GM23338 (cell line): ENCODE results near the gene TARS2. TPM values are rescaled to one million over a fixed set of nuclear protein-coding genes. Genes with fewer than 3 reads are reported as not detected.

Experiments used
- ATAC-seq: fragments of 200-7000 bp; cut with Tn5 transposase; 3 replicates; pipeline ENCODE4 v1.9.1; 2020
- DNase-seq: peaks from one replicate; pipeline ENCODE4 v3.0.0-alpha.2; 2015; ENCODE audit warnings: low spot score
- H2AFZ ChIP-seq: fragments of 200-600 bp; sonication (generic); 2 replicates; pipeline ENCODE4 v1.8.0; 2016; ENCODE audit warnings: antibody characterized with exemption, mild to moderate bottlenecking, moderate library complexity
- H3F3A ChIP-seq: fragments of 200-600 bp; sonication (generic); replicated peaks from 2 replicates; pipeline ENCODE4 v1.8.0; 2017; ENCODE audit warnings: antibody characterized with exemption, mixed run types, low read depth
- H3K27ac ChIP-seq: fragments of 200-600 bp; sonication (generic); 2 replicates; pipeline ENCODE4 v1.6.1; 2016; ENCODE audit warnings: low read depth
- H3K27me3 ChIP-seq: fragments of 200-600 bp; sonication (generic); 2 replicates; pipeline ENCODE4 v1.8.0; 2016; ENCODE audit warnings: mild to moderate bottlenecking, mixed run types, moderate library complexity; ENCODE audit not compliant: insufficient read depth
- H3K36me3 ChIP-seq: fragments of 200-600 bp; sonication (generic); 2 replicates; pipeline ENCODE4 v1.8.0; 2016; ENCODE audit warnings: mild to moderate bottlenecking; ENCODE audit not compliant: insufficient read depth
- H3K4me1 ChIP-seq: fragments of 200-600 bp; sonication (generic); 2 replicates; pipeline ENCODE4 v1.8.0; 2016; ENCODE audit warnings: mild to moderate bottlenecking, moderate library complexity; ENCODE audit not compliant: insufficient read depth
- H3K4me2 ChIP-seq: fragments of 200-600 bp; sonication (generic); 2 replicates; pipeline ENCODE4 v1.7.1; 2017; ENCODE audit warnings: mixed run types
- H3K4me3 ChIP-seq: fragments of 200-600 bp; sonication (generic); 2 replicates; pipeline ENCODE4 v1.6.1; 2016; ENCODE audit warnings: mixed run types
- H3K79me2 ChIP-seq: fragments of 200-600 bp; sonication (generic); replicated peaks from 2 replicates; pipeline ENCODE4 v1.8.0; 2017; ENCODE audit warnings: mild to moderate bottlenecking; ENCODE audit not compliant: insufficient read depth
- H3K9me2 ChIP-seq: fragments of 200-600 bp; sonication (generic); 2 replicates; pipeline ENCODE4 v1.8.0; 2017; ENCODE audit not compliant: insufficient read depth
- H4K20me1 ChIP-seq: fragments of 200-600 bp; sonication (generic); replicated peaks from 2 replicates; pipeline ENCODE4 v1.8.0; 2017; ENCODE audit warnings: mild to moderate bottlenecking; ENCODE audit not compliant: insufficient read depth
- H3K27ac Mint-ChIP-seq: 2 replicates; pipeline ENCODE4 v1.8.0; 2020; ENCODE audit warnings: inconsistent platforms, mild to moderate bottlenecking, moderate library complexity, mixed read lengths
- H3K27me3 Mint-ChIP-seq: 3 replicates; pipeline ENCODE4 v1.8.0; 2022; ENCODE audit warnings: low read depth, mild to moderate bottlenecking, moderate library complexity, mixed read lengths, inconsistent platforms; ENCODE audit not compliant: insufficient read depth, poor library complexity
- H3K36me3 Mint-ChIP-seq: 3 replicates; pipeline ENCODE4 v1.8.0; 2021; ENCODE audit warnings: low read depth, mild to moderate bottlenecking, inconsistent platforms, moderate library complexity, mixed read lengths
- H3K4me1 Mint-ChIP-seq: 3 replicates; pipeline ENCODE4 v1.8.0; 2020; ENCODE audit warnings: mild to moderate bottlenecking, inconsistent platforms, mixed read lengths
- H3K4me3 Mint-ChIP-seq: 3 replicates; pipeline ENCODE4 v1.8.0; 2021; ENCODE audit warnings: moderate library complexity, mild to moderate bottlenecking, inconsistent platforms, mixed read lengths
- H3K9me3 Mint-ChIP-seq: 3 replicates; pipeline ENCODE4 v1.8.0; 2020; ENCODE audit warnings: moderate library complexity, mild to moderate bottlenecking, inconsistent platforms, mixed read lengths
- CREB1 ChIP-seq: fragments of 250-450 bp; sonication (Bioruptor Pico); IDR thresholded peaks from 2 replicates; pipeline ENCODE4 v1.5.0; 2020; ENCODE audit warnings: low read depth, mild to moderate bottlenecking, moderate library complexity
- EZH2 ChIP-seq: fragments of 200-600 bp; sonication (generic); IDR thresholded peaks from one replicate; pipeline ENCODE4 v1.8.0; 2017; ENCODE audit warnings: antibody characterized with exemption, mild to moderate bottlenecking, low read depth; ENCODE audit not compliant: unreplicated experiment
- EZH2phosphoT487 ChIP-seq: fragments of 200-600 bp; sonication (generic); IDR thresholded peaks from one replicate; pipeline ENCODE4 v1.8.1; 2018; ENCODE audit warnings: antibody characterized with exemption; ENCODE audit not compliant: unreplicated experiment
- JUNB ChIP-seq: IDR thresholded peaks from one replicate; pipeline ENCODE4 v1.6.1; 2016; ENCODE audit warnings: antibody characterized with exemption; ENCODE audit not compliant: unreplicated experiment
- NANOG ChIP-seq: IDR thresholded peaks from 2 replicates; pipeline ENCODE4 v1.6.1; 2016; ENCODE audit warnings: antibody characterized with exemption, borderline replicate concordance
- POLR2AphosphoS5 ChIP-seq: IDR thresholded peaks from 2 replicates; pipeline ENCODE4 v1.6.1; 2016; ENCODE audit warnings: antibody characterized with exemption, low read depth
- STAT1 ChIP-seq: IDR thresholded peaks from one replicate; pipeline ENCODE4 v1.6.1; 2016; ENCODE audit warnings: antibody characterized with exemption; ENCODE audit not compliant: unreplicated experiment
- ZNF114 ChIP-seq: fragments of 250-450 bp; sonication (Bioruptor Pico); IDR thresholded peaks from 2 replicates; pipeline ENCODE4 v1.5.0; 2020; ENCODE audit warnings: mild to moderate bottlenecking, moderate library complexity
- ZNF331 ChIP-seq: fragments of 250-450 bp; sonication (Bioruptor Pico); IDR thresholded peaks from 2 replicates; pipeline ENCODE4 v1.5.0; 2020; ENCODE audit warnings: low read depth, mild to moderate bottlenecking, moderate library complexity
- polyA plus RNA-seq: library from polyadenylated mRNA; unstranded; fragments of >200 nt; fragmentation: Nextera tagmentation; extraction: Ambion mirVana; gene quantifications from 2 replicates; pipeline ENCODE4 v1.2.1, GENCODE V29; 2016
- total RNA-seq: library from RNA; depleted of rRNA; stranded (reverse); fragments of >200 nt; shearing (Covaris generic); gene quantifications from 2 replicates; pipeline ENCODE4 v1.2.3, GENCODE V29; 2014
- TF ChIP-seq, protein P1 (sequence below): IDR thresholded peaks from one replicate; pipeline ENCODE4 v1.6.1; 2018; ENCODE audit warnings: antibody characterized with exemption; ENCODE audit not compliant: unreplicated experiment
- TF ChIP-seq, protein P2 (sequence below), 2 experiments: fragments of 200-600 bp in 1 of 2; sonication (generic) in 1 of 2; conservative IDR thresholded peaks; 2 replicates each; pipeline versions ENCODE4 v1.5.1 to v1.6.1; 2016 to 2017; ENCODE audit warnings: antibody characterized with exemption in 2 of 2, low read depth in 2 of 2, mild to moderate bottlenecking in 2 of 2, moderate library complexity in 1 of 2
- TF ChIP-seq, protein P3 (sequence below): fragments of 250-450 bp; sonication (Bioruptor Pico); IDR thresholded peaks from 2 replicates; pipeline ENCODE4 v1.5.0; 2020; ENCODE audit warnings: mild to moderate bottlenecking, moderate library complexity
- TF ChIP-seq, protein P4 (sequence below): IDR thresholded peaks from 2 replicates; pipeline ENCODE4 v1.6.1; 2016; ENCODE audit warnings: antibody characterized with exemption

TARS2 gene
- total and polyA plus RNA-seq, 2 experiments from 2014 or later = 19.5 to 28.4 TPM

DNA sequence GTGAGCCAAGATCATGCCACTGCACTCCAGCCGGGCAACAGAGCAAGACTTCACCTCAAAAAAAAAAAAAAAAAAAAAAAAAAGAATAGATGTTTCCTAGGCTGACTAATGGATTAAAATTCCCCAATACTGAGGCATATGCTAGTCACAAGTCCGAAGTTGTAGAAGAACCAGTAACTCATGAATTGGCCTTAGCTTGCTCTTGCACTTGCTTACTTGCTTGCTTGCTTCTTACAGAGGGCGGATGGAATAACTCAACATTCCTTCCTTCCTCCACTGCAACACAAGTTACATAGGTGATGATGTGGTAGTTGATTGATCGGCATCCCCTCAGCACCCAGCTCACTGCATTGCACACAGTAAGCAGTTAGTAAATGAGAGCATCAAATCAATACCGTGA is 2.8 kb upstream of the TARS2 start:
- H3K27ac ChIP-seq = no peak overlapping the region
- H3K9me3 Mint-ChIP-seq = no peaks in the 10 kb centered on the region
- peak overlapping the region; percentile 95; the same call in 1 of the 2 replicates for H2AFZ ChIP-seq
- TF ChIP-seq, protein P1, sequence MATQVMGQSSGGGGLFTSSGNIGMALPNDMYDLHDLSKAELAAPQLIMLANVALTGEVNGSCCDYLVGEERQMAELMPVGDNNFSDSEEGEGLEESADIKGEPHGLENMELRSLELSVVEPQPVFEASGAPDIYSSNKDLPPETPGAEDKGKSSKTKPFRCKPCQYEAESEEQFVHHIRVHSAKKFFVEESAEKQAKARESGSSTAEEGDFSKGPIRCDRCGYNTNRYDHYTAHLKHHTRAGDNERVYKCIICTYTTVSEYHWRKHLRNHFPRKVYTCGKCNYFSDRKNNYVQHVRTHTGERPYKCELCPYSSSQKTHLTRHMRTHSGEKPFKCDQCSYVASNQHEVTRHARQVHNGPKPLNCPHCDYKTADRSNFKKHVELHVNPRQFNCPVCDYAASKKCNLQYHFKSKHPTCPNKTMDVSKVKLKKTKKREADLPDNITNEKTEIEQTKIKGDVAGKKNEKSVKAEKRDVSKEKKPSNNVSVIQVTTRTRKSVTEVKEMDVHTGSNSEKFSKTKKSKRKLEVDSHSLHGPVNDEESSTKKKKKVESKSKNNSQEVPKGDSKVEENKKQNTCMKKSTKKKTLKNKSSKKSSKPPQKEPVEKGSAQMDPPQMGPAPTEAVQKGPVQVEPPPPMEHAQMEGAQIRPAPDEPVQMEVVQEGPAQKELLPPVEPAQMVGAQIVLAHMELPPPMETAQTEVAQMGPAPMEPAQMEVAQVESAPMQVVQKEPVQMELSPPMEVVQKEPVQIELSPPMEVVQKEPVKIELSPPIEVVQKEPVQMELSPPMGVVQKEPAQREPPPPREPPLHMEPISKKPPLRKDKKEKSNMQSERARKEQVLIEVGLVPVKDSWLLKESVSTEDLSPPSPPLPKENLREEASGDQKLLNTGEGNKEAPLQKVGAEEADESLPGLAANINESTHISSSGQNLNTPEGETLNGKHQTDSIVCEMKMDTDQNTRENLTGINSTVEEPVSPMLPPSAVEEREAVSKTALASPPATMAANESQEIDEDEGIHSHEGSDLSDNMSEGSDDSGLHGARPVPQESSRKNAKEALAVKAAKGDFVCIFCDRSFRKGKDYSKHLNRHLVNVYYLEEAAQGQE = no peak
- TF ChIP-seq NANOG (no peak), CREB1 (CRISPR knock-in tag) (no peak), STAT1 (no peak), EZH2phosphoT487 (no peak), JUNB (no peak), ZNF114 (CRISPR knock-in tag) (no peak), EZH2 (no peak), ZNF331 (CRISPR knock-in tag) (no peak), POLR2AphosphoS5 (no peak)
- TF ChIP-seq, protein P2, sequence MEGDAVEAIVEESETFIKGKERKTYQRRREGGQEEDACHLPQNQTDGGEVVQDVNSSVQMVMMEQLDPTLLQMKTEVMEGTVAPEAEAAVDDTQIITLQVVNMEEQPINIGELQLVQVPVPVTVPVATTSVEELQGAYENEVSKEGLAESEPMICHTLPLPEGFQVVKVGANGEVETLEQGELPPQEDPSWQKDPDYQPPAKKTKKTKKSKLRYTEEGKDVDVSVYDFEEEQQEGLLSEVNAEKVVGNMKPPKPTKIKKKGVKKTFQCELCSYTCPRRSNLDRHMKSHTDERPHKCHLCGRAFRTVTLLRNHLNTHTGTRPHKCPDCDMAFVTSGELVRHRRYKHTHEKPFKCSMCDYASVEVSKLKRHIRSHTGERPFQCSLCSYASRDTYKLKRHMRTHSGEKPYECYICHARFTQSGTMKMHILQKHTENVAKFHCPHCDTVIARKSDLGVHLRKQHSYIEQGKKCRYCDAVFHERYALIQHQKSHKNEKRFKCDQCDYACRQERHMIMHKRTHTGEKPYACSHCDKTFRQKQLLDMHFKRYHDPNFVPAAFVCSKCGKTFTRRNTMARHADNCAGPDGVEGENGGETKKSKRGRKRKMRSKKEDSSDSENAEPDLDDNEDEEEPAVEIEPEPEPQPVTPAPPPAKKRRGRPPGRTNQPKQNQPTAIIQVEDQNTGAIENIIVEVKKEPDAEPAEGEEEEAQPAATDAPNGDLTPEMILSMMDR (conservative IDR thresholded peaks at IDR 0.05; ENCODE audit: low read depth in 2 of 2) = no peak
- TF ChIP-seq, protein P3, sequence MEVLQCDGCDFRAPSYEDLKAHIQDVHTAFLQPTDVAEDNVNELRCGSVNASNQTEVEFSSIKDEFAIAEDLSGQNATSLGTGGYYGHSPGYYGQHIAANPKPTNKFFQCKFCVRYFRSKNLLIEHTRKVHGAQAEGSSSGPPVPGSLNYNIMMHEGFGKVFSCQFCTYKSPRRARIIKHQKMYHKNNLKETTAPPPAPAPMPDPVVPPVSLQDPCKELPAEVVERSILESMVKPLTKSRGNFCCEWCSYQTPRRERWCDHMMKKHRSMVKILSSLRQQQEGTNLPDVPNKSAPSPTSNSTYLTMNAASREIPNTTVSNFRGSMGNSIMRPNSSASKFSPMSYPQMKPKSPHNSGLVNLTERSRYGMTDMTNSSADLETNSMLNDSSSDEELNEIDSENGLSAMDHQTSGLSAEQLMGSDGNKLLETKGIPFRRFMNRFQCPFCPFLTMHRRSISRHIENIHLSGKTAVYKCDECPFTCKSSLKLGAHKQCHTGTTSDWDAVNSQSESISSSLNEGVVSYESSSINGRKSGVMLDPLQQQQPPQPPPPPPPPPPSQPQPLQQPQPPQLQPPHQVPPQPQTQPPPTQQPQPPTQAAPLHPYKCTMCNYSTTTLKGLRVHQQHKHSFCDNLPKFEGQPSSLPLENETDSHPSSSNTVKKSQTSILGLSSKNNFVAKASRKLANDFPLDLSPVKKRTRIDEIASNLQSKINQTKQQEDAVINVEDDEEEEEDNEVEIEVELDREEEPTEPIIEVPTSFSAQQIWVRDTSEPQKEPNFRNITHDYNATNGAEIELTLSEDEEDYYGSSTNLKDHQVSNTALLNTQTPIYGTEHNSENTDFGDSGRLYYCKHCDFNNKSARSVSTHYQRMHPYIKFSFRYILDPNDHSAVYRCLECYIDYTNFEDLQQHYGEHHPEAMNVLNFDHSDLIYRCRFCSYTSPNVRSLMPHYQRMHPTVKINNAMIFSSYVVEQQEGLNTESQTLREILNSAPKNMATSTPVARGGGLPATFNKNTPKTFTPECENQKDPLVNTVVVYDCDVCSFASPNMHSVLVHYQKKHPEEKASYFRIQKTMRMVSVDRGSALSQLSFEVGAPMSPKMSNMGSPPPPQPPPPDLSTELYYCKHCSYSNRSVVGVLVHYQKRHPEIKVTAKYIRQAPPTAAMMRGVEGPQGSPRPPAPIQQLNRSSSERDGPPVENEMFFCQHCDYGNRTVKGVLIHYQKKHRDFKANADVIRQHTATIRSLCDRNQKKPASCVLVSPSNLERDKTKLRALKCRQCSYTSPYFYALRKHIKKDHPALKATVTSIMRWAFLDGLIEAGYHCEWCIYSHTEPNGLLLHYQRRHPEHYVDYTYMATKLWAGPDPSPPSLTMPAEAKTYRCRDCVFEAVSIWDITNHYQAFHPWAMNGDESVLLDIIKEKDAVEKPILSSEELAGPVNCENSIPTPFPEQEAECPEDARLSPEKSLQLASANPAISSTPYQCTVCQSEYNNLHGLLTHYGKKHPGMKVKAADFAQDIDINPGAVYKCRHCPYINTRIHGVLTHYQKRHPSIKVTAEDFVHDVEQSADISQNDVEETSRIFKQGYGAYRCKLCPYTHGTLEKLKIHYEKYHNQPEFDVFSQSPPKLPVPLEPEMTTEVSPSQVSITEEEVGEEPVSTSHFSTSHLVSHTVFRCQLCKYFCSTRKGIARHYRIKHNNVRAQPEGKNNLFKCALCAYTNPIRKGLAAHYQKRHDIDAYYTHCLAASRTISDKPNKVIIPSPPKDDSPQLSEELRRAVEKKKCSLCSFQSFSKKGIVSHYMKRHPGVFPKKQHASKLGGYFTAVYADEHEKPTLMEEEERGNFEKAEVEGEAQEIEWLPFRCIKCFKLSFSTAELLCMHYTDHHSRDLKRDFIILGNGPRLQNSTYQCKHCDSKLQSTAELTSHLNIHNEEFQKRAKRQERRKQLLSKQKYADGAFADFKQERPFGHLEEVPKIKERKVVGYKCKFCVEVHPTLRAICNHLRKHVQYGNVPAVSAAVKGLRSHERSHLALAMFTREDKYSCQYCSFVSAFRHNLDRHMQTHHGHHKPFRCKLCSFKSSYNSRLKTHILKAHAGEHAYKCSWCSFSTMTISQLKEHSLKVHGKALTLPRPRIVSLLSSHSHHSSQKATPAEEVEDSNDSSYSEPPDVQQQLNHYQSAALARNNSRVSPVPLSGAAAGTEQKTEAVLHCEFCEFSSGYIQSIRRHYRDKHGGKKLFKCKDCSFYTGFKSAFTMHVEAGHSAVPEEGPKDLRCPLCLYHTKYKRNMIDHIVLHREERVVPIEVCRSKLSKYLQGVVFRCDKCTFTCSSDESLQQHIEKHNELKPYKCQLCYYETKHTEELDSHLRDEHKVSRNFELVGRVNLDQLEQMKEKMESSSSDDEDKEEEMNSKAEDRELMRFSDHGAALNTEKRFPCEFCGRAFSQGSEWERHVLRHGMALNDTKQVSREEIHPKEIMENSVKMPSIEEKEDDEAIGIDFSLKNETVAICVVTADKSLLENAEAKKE (CRISPR knock-in tag) = no peak
- TF ChIP-seq, protein P4, sequence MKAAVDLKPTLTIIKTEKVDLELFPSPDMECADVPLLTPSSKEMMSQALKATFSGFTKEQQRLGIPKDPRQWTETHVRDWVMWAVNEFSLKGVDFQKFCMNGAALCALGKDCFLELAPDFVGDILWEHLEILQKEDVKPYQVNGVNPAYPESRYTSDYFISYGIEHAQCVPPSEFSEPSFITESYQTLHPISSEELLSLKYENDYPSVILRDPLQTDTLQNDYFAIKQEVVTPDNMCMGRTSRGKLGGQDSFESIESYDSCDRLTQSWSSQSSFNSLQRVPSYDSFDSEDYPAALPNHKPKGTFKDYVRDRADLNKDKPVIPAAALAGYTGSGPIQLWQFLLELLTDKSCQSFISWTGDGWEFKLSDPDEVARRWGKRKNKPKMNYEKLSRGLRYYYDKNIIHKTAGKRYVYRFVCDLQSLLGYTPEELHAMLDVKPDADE = no peak
- no peak overlapping the region for H3K27ac Mint-ChIP-seq
- DNase-seq (no peak), ATAC-seq (no peak)
- peaks cover 8% of the 10 kb centered on the region for H3K4me1 Mint-ChIP-seq
- H3K27me3 ChIP-seq = no peaks in the 10 kb centered on the region
- H3K4me3 Mint-ChIP-seq = no peak overlapping the region
- peaks cover 4% of the 10 kb centered on the region; the same call in 1 of the 2 replicates for H3K4me1 ChIP-seq
- peaks cover 13% of the 10 kb centered on the region for H3K79me2 ChIP-seq
- H4K20me1 ChIP-seq = no peaks in the 10 kb centered on the region
- H3K36me3 Mint-ChIP-seq = peaks cover 8% of the 10 kb centered on the region
- no peak overlapping the region for H3K4me3 ChIP-seq
- no peak overlapping the region for H3K4me2 ChIP-seq
- peaks cover 12% of the 10 kb centered on the region; the same call in 1 of the 2 replicates for H3F3A ChIP-seq
- H3K36me3 ChIP-seq = peaks cover 9% of the 10 kb centered on the region; the same call in 1 of the 2 replicates
- H3K9me2 ChIP-seq = no peaks in the 10 kb centered on the region
- peaks cover 10% of the 10 kb centered on the region for H3K27me3 Mint-ChIP-seq
